GM12878 (cell line): ENCODE measurements around the gene PRMT7. TPM values are rescaled to one million over a fixed set of nuclear protein-coding genes. Genes with fewer than 3 reads are reported as not detected.

ENCODE experiments used
- CEBPZ ChIP-seq: fragments of 150-350 bp; IDR thresholded peaks from 2 replicates; pipeline ENCODE4 v1.6.1; 2016; ENCODE audit warnings: low read depth, low read length
- CUX1 ChIP-seq: IDR thresholded peaks from 2 replicates; pipeline ENCODE4 v1.6.1; 2012; ENCODE audit warnings: improper control_type of control experiment, low read depth, low read length; ENCODE audit not compliant: insufficient replicate concordance
- MYC ChIP-seq: IDR thresholded peaks from 2 replicates; pipeline ENCODE4 v1.6.1; 2011; ENCODE audit warnings: mild to moderate bottlenecking, low read length, moderate library complexity, inconsistent platforms; ENCODE audit not compliant: insufficient read depth, insufficient replicate concordance, insufficient read length, severe bottlenecking
- NFYB ChIP-seq: IDR thresholded peaks from 2 replicates; pipeline ENCODE4 v1.6.1; 2011; ENCODE audit warnings: low read depth, mild to moderate bottlenecking, low read length, improper control_type of control experiment, moderate library complexity; ENCODE audit not compliant: insufficient read depth
- RUNX3 ChIP-seq: IDR thresholded peaks from 2 replicates; pipeline ENCODE4 v1.6.1; 2012; ENCODE audit warnings: low read length, inconsistent platforms
- SMARCA5 ChIP-seq: fragments of 450-650 bp; IDR thresholded peaks from 2 replicates; pipeline ENCODE4 v1.6.1; 2017; ENCODE audit warnings: mild to moderate bottlenecking
- STAT3 ChIP-seq: IDR thresholded peaks from 2 replicates; pipeline ENCODE4 v1.6.1; 2011; ENCODE audit warnings: low read depth, low read length, improper control_type of control experiment
- ZNF687 ChIP-seq: fragments of 450-650 bp; IDR thresholded peaks from 2 replicates; pipeline ENCODE4 v1.6.1; 2017; ENCODE audit warnings: mild to moderate bottlenecking, moderate library complexity
- ZZZ3 ChIP-seq: IDR thresholded peaks from 2 replicates; pipeline ENCODE4 v1.6.1; 2011; ENCODE audit warnings: low read depth; ENCODE audit not compliant: control insufficient read depth, insufficient read length
- polyA plus RNA-seq, 11 experiments: library from polyadenylated mRNA; depleted of rRNA in 4 of 11; unstranded in 6 of 11; stranded (reverse) in 5 of 11; fragments of >200 nt; fragmentation: Nextera tagmentation in 4 of 11; fragmentation: Illumina TruSeq in 1 of 11; extraction: Ambion mirVana in 4 of 11; extraction: Trizol in 1 of 11; gene quantifications; 1 replicate in 1 of 11; 2 replicates in 10 of 11; pipeline versions ENCODE4 v1.2.1 to v1.2.3, GENCODE V29; 2011 to 2016; ENCODE audit warnings: inconsistent platforms in 2 of 11, missing spikeins in 2 of 11, low read depth in 1 of 11
- total RNA-seq, 4 experiments: library from RNA; depleted of rRNA in 3 of 4; stranded (reverse); fragments of >200 nt in 3 of 4; fragmentation: Illumina TruSeq in 1 of 4; extraction: Trizol in 1 of 4; gene quantifications; 2 replicates each; pipeline versions ENCODE4 v1.2.1 to v1.2.3, GENCODE V29; 2013 to 2021
- TF ChIP-seq, protein P1 (sequence below): IDR thresholded peaks from 2 replicates; pipeline ENCODE4 v1.6.1; 2011; ENCODE audit warnings: borderline replicate concordance, low read depth, mild to moderate bottlenecking, moderate library complexity, low read length; ENCODE audit not compliant: insufficient read depth, poor library complexity, severe bottlenecking
- TF ChIP-seq, protein P2 (sequence below): IDR thresholded peaks from 2 replicates; pipeline ENCODE4 v1.6.1; 2011; ENCODE audit warnings: borderline replicate concordance, low read depth, mild to moderate bottlenecking, moderate library complexity, mixed read lengths, low read length; ENCODE audit not compliant: insufficient read depth; ENCODE audit errors: extremely low read length

Gene PRMT7
- total and polyA plus RNA-seq, 10 of the 15 experiments (the other 5 are each of a cell fraction or from before 2014, with no cell fraction given) = 5.1 to 56.1 (median 42.0) TPM

- TF ChIP-seq, protein P1, sequence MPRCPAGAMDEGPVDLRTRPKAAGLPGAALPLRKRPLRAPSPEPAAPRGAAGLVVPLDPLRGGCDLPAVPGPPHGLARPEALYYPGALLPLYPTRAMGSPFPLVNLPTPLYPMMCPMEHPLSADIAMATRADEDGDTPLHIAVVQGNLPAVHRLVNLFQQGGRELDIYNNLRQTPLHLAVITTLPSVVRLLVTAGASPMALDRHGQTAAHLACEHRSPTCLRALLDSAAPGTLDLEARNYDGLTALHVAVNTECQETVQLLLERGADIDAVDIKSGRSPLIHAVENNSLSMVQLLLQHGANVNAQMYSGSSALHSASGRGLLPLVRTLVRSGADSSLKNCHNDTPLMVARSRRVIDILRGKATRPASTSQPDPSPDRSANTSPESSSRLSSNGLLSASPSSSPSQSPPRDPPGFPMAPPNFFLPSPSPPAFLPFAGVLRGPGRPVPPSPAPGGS = peak; percentile 21
- TF ChIP-seq STAT3 = no peak
- TF ChIP-seq, protein P2, sequence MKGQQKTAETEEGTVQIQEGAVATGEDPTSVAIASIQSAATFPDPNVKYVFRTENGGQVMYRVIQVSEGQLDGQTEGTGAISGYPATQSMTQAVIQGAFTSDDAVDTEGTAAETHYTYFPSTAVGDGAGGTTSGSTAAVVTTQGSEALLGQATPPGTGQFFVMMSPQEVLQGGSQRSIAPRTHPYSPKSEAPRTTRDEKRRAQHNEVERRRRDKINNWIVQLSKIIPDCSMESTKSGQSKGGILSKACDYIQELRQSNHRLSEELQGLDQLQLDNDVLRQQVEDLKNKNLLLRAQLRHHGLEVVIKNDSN = no peak
- TF ChIP-seq MYC = peak; percentile 85
- peak; percentile 94 for TF ChIP-seq SMARCA5
- no peak for TF ChIP-seq CEBPZ
- no peak for TF ChIP-seq CUX1
- TF ChIP-seq ZZZ3 = no peak
- TF ChIP-seq ZNF687 = peak; percentile 41; the same call in 1 of the 2 replicates
- TF ChIP-seq RUNX3 = 0 out of 2 replicates have a peak, but pooled peaks have one; percentile 35
- TF ChIP-seq NFYB = no peak
Measured at GRCh38 chr16:68264128-68265077, 46.4 kb upstream of the PRMT7 start, which contains the start of gene SLC7A6 (continued).
